Muscle of leg (tissue), 11 donors: Measurements from ENCODE around the gene TNNI2. TPM values are rescaled to one million over a fixed set of nuclear protein-coding genes. Genes with fewer than 3 reads are reported as not detected.

Experiments used
- DNase-seq: peaks from one replicate; pipeline ENCODE4 v3.0.0; 2013
- H3K27ac ChIP-seq: one replicate; pipeline ENCODE4 v1.5.1; 2013; ENCODE audit warnings: mild to moderate bottlenecking, low read length, control low read depth
- H3K27me3 ChIP-seq: one replicate; pipeline ENCODE4 v1.6.1; 2013; ENCODE audit warnings: low read length; ENCODE audit not compliant: control insufficient read depth, insufficient read depth
- H3K36me3 ChIP-seq: one replicate; pipeline ENCODE4 v1.6.1; 2013; ENCODE audit warnings: low read length; ENCODE audit not compliant: control insufficient read depth, insufficient read depth
- H3K4me1 ChIP-seq: one replicate; pipeline ENCODE4 v1.6.1; 2013; ENCODE audit warnings: low read length; ENCODE audit not compliant: control insufficient read depth, insufficient read depth
- H3K4me3 ChIP-seq: one replicate; pipeline ENCODE4 v1.5.1; 2013; ENCODE audit warnings: low read length, control low read depth
- H3K9me3 ChIP-seq: replicated peaks from 2 replicates; pipeline ENCODE4 v1.6.1; 2013; ENCODE audit warnings: low read depth, low read length; ENCODE audit not compliant: control insufficient read depth
- WGBS: methylation state at CpG from one replicate; pipeline ENCODE4 v1.1.5; 2013; ENCODE audit warnings: missing lambda C conversion rate; ENCODE audit not compliant: insufficient coverage; 5-methylcytosine and 5-hydroxymethylcytosine counted together
- polyA plus RNA-seq, 8 donors: library from polyadenylated mRNA; unstranded; fragments of 120-200 nt; gene quantifications; one replicate each; pipeline versions ENCODE4 v1.2.1 to v1.2.3, GENCODE V29; 2013; ENCODE audit warnings: inconsistent platforms in 1 of 8, low replicate concordance in 1 of 8; ENCODE audit not compliant: insufficient read length in 8 of 8, insufficient read depth in 1 of 8
- total RNA-seq: library from RNA; stranded (reverse); fragments of 120-200 nt; gene quantifications from one replicate; pipeline ENCODE4 v1.2.4, GENCODE V29; 2013

TNNI2 gene
- total and polyA plus RNA-seq, 9 donors = 1,548 to 4,090 (median 3,133) TPM

DNA sequence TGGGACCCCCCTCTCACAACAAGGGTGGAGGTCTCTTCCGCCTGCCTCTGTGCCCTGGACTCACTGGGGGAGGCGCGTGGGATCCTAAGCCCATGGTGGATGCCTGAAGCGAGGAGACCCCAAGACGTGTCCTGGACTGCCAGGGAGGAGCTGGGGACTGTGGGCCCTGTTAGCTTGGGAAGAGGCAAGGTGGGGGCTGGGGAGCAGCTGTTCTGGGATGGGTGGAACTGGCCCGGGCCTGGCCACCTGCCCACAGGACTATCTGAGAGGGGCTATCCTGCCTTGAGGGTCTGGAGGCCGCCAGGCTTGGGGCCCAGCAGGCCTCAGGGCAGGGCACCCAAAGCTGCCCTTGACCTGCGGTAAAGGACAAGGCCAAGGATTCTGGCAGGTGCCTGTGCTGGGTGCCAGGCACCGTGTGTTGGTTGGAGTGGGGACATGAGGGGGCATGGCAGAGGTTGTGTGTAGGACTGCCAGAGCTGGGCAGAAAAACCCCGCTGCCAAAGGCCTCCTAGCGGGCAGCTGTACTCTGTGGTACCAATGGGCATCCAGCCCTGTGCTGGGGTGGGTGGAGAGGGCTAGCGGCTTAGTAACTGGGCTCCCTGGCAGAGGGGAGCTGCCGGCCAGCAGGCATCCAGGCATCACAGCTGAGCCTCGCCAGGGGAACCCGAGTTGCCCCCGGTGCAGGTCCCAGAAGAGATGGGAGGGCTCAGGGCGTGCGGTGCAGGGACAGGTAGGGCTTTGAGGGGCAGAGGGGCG is 14.8 kb downstream of the TNNI2 start:
- Histone ChIP-seq H3K27ac (peak overlapping the region; percentile 42), H3K9me3 (no peaks in the 10 kb centered on the region), H3K4me1 (peaks cover 58% of the 10 kb centered on the region), H3K36me3 (no peaks in the 10 kb centered on the region), H3K4me3 (peak overlapping the region; percentile 14), H3K27me3 (no peaks in the 10 kb centered on the region)
- WGBS = 80% methylated on average over 19 of the region's 19 CpGs
- peak; percentile 45 for DNase-seq

DNA sequence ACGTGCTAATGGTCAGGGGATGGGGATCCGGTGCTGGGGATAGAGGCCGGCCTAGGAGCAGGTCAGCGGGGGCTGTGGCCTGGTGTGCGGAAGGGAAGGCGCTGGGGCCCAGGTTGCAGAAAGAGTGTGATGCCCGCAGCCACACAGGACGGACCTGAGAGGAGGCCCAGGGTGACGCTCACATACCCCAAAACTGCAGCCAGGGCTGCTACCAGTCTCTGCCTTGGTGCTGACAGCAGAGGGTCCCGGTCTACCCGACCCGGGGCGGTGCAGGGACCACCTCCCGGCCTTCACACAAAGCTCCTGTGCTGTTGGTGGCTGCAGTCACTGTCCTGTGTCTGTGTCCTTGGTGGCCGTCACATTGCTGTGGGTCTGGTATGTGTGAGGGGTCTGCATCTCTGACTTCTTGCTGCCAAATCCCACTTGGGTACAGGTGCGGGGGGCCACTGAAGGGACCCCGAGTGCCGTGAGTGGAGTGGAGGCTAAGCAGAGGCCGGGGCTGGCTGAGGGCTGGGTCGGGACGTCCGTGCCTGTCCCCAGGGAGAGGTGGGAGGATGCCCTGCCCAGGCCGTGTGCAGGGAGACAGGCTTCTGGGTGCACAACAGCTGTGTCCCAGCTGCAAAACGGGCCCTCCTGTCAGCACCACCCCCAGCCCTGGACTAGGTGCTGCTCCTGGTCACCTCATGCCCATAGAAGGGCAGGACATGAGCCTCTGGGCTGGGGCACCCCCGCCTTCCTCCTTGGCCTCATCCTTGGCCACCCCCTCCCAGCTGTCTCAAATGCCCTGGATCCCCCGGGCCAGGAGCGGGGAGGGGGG is 15.6 kb downstream of the TNNI2 start:
- H3K9me3 ChIP-seq = no peaks in the 10 kb centered on the region
- DNase-seq = peak; percentile 76
- H3K4me3 ChIP-seq = peak overlapping the region; percentile 14
- 83% methylated on average over 17 of the region's 27 CpGs for WGBS
- no peaks in the 10 kb centered on the region for H3K36me3 ChIP-seq
- H3K27ac ChIP-seq = peak overlapping the region; percentile 52
- peaks cover 55% of the 10 kb centered on the region for H3K4me1 ChIP-seq
- no peaks in the 10 kb centered on the region for H3K27me3 ChIP-seq

DNA sequence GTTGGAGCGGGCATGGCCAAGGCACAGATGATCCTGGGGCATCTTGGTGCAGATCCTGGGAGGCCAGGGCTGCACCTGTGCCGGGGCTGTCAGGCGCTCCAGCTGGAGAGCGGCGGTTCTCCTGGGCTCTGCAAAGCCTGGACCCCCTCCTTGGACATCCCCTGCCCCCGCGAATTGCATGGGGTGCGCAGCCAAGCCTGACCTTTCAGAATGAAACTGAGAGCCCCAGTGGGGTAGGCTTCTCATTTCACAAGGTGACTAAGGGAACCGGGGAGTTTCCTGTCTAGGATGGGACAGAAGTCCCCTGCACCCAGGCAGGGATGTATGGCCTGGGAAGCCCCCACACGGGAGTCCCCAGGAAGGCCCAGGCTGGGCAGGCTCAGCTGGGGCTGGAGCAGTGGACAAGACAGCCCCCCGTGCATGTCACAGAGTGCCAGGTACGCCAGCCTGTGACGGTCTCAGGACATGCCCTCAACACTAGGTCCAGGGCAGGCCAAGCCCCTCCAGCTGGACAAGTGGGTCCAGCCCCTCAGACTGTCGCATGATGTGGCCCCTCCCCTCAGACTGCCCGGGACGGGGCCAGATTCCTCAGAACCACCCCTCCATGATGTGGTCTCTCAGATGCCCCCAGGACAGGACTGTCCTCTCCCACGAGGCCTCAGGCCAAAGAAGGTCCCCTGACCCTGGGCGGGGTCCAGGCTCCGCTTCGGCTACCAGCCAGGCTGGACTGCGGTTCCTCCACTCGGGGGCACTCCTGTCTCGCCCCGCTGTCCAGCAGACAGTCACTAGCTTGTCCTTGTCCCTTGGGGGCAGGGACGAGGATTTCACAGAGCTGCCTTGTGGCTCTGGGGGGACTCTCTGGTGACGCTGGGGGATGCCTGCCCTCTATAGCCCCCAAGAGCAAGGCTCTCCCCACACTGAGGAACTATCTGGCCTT is 16.4 kb downstream of the TNNI2 start:
- WGBS = 66% methylated on average over 24 of the region's 26 CpGs
- no peaks in the 10 kb centered on the region for H3K36me3 ChIP-seq
- no peaks in the 10 kb centered on the region for H3K9me3 ChIP-seq
- DNase-seq = peak; percentile 47
- peaks cover 55% of the 10 kb centered on the region for H3K4me1 ChIP-seq
- peak overlapping the region; percentile 40 for H3K27ac ChIP-seq
- H3K27me3 ChIP-seq = no peaks in the 10 kb centered on the region
- no peak overlapping the region for H3K4me3 ChIP-seq

GRCh38 chr11:1855886-1856265 is 17.1 kb downstream of the TNNI2 start:
- Histone ChIP-seq H3K4me3 (no peak overlapping the region), H3K27me3 (no peaks in the 10 kb centered on the region), H3K4me1 (peaks cover 55% of the 10 kb centered on the region), H3K27ac (no peak overlapping the region), H3K36me3 (no peaks in the 10 kb centered on the region), H3K9me3 (no peaks in the 10 kb centered on the region)
- 94% methylated on average over 11 of the region's 11 CpGs for WGBS
- DNase-seq = no peak

DNA sequence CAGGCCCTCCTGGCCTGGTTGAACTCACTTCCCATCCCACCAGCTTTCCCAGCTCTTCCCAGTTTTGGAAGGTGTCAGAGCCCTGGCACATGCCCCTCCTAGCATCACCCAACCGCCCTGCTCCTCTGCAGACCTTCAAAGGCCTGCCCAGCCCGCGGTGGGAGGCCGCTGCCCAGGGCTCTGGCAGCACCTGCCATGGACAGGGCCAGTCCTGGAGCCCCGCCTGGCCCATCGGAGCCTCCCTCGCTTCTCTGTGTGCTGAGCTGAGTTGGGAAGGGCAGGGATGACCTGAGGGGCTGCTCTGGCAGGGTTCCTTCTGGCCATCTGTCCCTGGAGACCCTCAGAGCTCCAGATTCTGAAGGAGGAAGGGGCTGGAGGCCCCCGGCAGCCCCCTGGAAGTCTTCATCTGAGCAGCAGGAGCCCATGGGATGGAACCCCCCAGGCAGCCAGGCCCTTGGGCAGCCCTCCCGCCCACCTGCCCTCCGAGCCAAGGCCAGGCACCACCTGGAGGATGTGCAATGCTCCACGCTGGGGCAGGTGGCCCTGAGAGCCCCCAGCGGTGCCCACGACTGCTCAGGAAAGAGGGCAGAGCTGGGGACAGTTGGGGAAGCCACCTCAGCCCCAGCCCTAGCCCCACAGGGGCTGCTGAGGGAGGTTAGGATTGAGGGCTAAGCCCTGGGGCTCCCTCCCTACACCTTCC is 17.7 kb downstream of the TNNI2 start:
- DNase-seq = no peak
- no peaks in the 10 kb centered on the region for H3K27me3 ChIP-seq
- no peaks in the 10 kb centered on the region for H3K9me3 ChIP-seq
- H3K27ac ChIP-seq = no peak overlapping the region
- no peaks in the 10 kb centered on the region for H3K36me3 ChIP-seq
- peaks cover 55% of the 10 kb centered on the region for H3K4me1 ChIP-seq
- 82% methylated on average over 10 of the region's 13 CpGs for WGBS
- no peak overlapping the region for H3K4me3 ChIP-seq

GRCh38 chr11:1857064-1857463 is 18.3 kb downstream of the TNNI2 start:
- no peak for DNase-seq
- Histone ChIP-seq H3K4me1 (peaks cover 53% of the 10 kb centered on the region), H3K9me3 (no peaks in the 10 kb centered on the region), H3K4me3 (no peak overlapping the region), H3K27ac (no peak overlapping the region), H3K27me3 (no peaks in the 10 kb centered on the region), H3K36me3 (no peaks in the 10 kb centered on the region)
- WGBS = 78% methylated on average over 7 of the region's 11 CpGs

- Histone ChIP-seq H3K36me3 (no peaks in the 10 kb centered on the region), H3K9me3 (no peaks in the 10 kb centered on the region), H3K27me3 (no peaks in the 10 kb centered on the region), H3K4me1 (peaks cover 50% of the 10 kb centered on the region), H3K27ac (no peak overlapping the region), H3K4me3 (no peak overlapping the region)
- WGBS = 86% methylated on average over 6 of the region's 9 CpGs
- no peak for DNase-seq
Measured at GRCh38 chr11:1858154-1858553, 19.4 kb downstream of the TNNI2 start.

- Histone ChIP-seq H3K27ac (no peak overlapping the region), H3K4me3 (no peak overlapping the region), H3K9me3 (no peaks in the 10 kb centered on the region), H3K4me1 (peaks cover 50% of the 10 kb centered on the region), H3K36me3 (no peaks in the 10 kb centered on the region), H3K27me3 (no peaks in the 10 kb centered on the region)
- 40% methylated on average over 1 of the region's 7 CpGs for WGBS
- no peak for DNase-seq
Measured at GRCh38 chr11:1858576-1858975, 19.8 kb downstream of the TNNI2 start.

GRCh38 chr11:1859004-1859403 is 20.2 kb downstream of the TNNI2 start:
- WGBS = no CpG with 5 or more reads among the region's 4 CpGs
- DNase-seq = no peak
- Histone ChIP-seq H3K4me3 (no peak overlapping the region), H3K4me1 (peaks cover 50% of the 10 kb centered on the region), H3K27me3 (no peaks in the 10 kb centered on the region), H3K9me3 (no peaks in the 10 kb centered on the region), H3K36me3 (no peaks in the 10 kb centered on the region), H3K27ac (no peak overlapping the region)
